Retinal pigment epithelial cell (primary cell): ENCODE results near the gene COMP.

ENCODE experiments used
- DNase-seq: peaks from one replicate; pipeline ENCODE4 v3.0.0-alpha.2; 2010; ENCODE audit warnings: low read depth
- H3K4me3 ChIP-seq: 2 replicates; pipeline ENCODE4 v1.5.1; 2011; ENCODE audit warnings: mild to moderate bottlenecking, low read length, control low read depth, moderate library complexity
- CTCF ChIP-seq: conservative IDR thresholded peaks from 2 replicates; pipeline ENCODE4 v1.5.1; 2011; ENCODE audit warnings: low read depth, low read length, control low read depth, inconsistent platforms

The COMP gene

GRCh38 chr19:18768046-18768771 is 22.9 kb downstream of the COMP start:
- no peak overlapping the region for H3K4me3 ChIP-seq
- TF ChIP-seq CTCF: peak; percentile 24
- no peak for DNase-seq

- no peak for DNase-seq
- H3K4me3 ChIP-seq: no peak overlapping the region
- TF ChIP-seq CTCF: no peak
Measured at GRCh38 chr19:18765224-18765623, 25.9 kb downstream of the COMP start.

- DNase-seq: no peak
- TF ChIP-seq CTCF: no peak
- no peak overlapping the region for H3K4me3 ChIP-seq
Measured at GRCh38 chr19:18764591-18765051, 26.5 kb downstream of the COMP start.

GRCh38 chr19:18763674-18764590 is 27.2 kb downstream of the COMP start:
- no peak for TF ChIP-seq CTCF
- DNase-seq: peak; percentile 26
- no peak overlapping the region for H3K4me3 ChIP-seq

GRCh38 chr19:18762125-18763023 is 28.7 kb downstream of the COMP start:
- peak; percentile 51 for DNase-seq

More at GRCh38 chr19:18762125-18763023, 28.7 kb downstream of the COMP start:
- H3K4me3 ChIP-seq: no peak overlapping the region
- TF ChIP-seq CTCF: no peak
